HepG2 (cell line): Measurements from ENCODE around the gene GRAP. TPM values are rescaled to one million over a fixed set of nuclear protein-coding genes. Genes with fewer than 3 reads are reported as not detected.

Experiments used
- FOSL1 ChIP-seq: sonication (generic); formaldehyde crosslinking; IDR thresholded peaks from 2 replicates; pipeline ENCODE4 v1.9.0; 2021; ENCODE audit warnings: missing genetic modification reagents, borderline replicate concordance
- FOXJ3 ChIP-seq: sonication (generic); formaldehyde crosslinking; IDR thresholded peaks from 2 replicates; pipeline ENCODE4 v1.4.0; 2020; ENCODE audit warnings: missing genetic modification reagents, mild to moderate bottlenecking, borderline replicate concordance
- FOXM1 ChIP-seq: sonication (generic); formaldehyde crosslinking; IDR thresholded peaks from 2 replicates; pipeline ENCODE4 v1.5.0; 2020; ENCODE audit warnings: missing genetic modification reagents
- GLI4 ChIP-seq: sonication (generic); formaldehyde crosslinking; IDR thresholded peaks from 2 replicates; pipeline ENCODE4 v1.5.1; 2020; ENCODE audit warnings: missing genetic modification reagents, mild to moderate bottlenecking, moderate library complexity, borderline replicate concordance
- LRRFIP1 ChIP-seq: sonication (generic); formaldehyde crosslinking; conservative IDR thresholded peaks from 2 replicates; pipeline ENCODE4 v1.4.0; 2020; ENCODE audit warnings: missing genetic modification reagents
- NCOR1 ChIP-seq: fragments of 200-600 bp; sonication (generic); IDR thresholded peaks from 2 replicates; pipeline ENCODE4 v1.7.0; 2017; ENCODE audit warnings: antibody characterized with exemption, low read length, borderline replicate concordance
- NFRKB ChIP-seq: fragments of 450-650 bp; IDR thresholded peaks from 2 replicates; pipeline ENCODE4 v1.6.1; 2017
- PLSCR1 ChIP-seq: sonication (generic); formaldehyde crosslinking; IDR thresholded peaks from 2 replicates; pipeline ENCODE4 v1.5.0; 2020; ENCODE audit warnings: missing genetic modification reagents, mild to moderate bottlenecking, borderline replicate concordance
- RBFOX2 ChIP-seq: fragments of 200-400 bp; formaldehyde crosslinking; IDR thresholded peaks from 2 replicates; pipeline ENCODE4 v1.6.1; 2017; ENCODE audit warnings: low read depth, mild to moderate bottlenecking, low read length
- SALL2 ChIP-seq: sonication (generic); formaldehyde crosslinking; IDR thresholded peaks from 2 replicates; pipeline ENCODE4 v1.8.1; 2023; ENCODE audit warnings: mild to moderate bottlenecking, missing genetic modification reagents, inconsistent platforms
- SIN3A ChIP-seq: IDR thresholded peaks from 2 replicates; pipeline ENCODE4 v1.6.1; 2011; ENCODE audit warnings: low read depth, mild to moderate bottlenecking, control low read depth, low read length, borderline replicate concordance
- SRF ChIP-seq: IDR thresholded peaks from 2 replicates; pipeline ENCODE4 v1.6.1; 2011; ENCODE audit warnings: mild to moderate bottlenecking, low read depth, low read length, moderate library complexity
- SYNCRIP ChIP-seq: fragments of 200-400 bp; formaldehyde crosslinking; IDR thresholded peaks from 2 replicates; pipeline ENCODE4 v1.6.1; 2018; ENCODE audit warnings: mild to moderate bottlenecking, low read depth, low read length; ENCODE audit not compliant: insufficient read depth
- TEF ChIP-seq: sonication (generic); formaldehyde crosslinking; IDR thresholded peaks from 2 replicates; pipeline ENCODE4 v1.5.0; 2020; ENCODE audit warnings: missing genetic modification reagents
- TFAP4 ChIP-seq: sonication (generic); IDR thresholded peaks from 2 replicates; pipeline ENCODE4 v1.6.1; 2016; ENCODE audit warnings: low read depth, borderline replicate concordance
- ZFP90 ChIP-seq: sonication (generic); formaldehyde crosslinking; IDR thresholded peaks from 2 replicates; pipeline ENCODE4 v1.8.0; 2022; ENCODE audit warnings: missing genetic modification reagents, mild to moderate bottlenecking, inconsistent platforms, borderline replicate concordance
- ZIK1 ChIP-seq: sonication (generic); formaldehyde crosslinking; IDR thresholded peaks from 2 replicates; pipeline ENCODE4 v1.5.0; 2020; ENCODE audit warnings: mild to moderate bottlenecking, low read depth, missing genetic modification reagents, borderline replicate concordance
- ZMYM3 ChIP-seq: sonication (generic); formaldehyde crosslinking; IDR thresholded peaks from 2 replicates; pipeline ENCODE4 v1.5.1; 2020; ENCODE audit warnings: mild to moderate bottlenecking, missing genetic modification reagents
- ZNF350 ChIP-seq: sonication (generic); formaldehyde crosslinking; IDR thresholded peaks from 2 replicates; pipeline ENCODE4 v1.4.0; 2020; ENCODE audit warnings: mild to moderate bottlenecking, low read depth, missing genetic modification reagents, borderline replicate concordance
- ZNF569 ChIP-seq: sonication (generic); formaldehyde crosslinking; IDR thresholded peaks from 2 replicates; pipeline ENCODE4 v1.5.0; 2020; ENCODE audit warnings: mild to moderate bottlenecking, missing genetic modification reagents, moderate library complexity, borderline replicate concordance
- ZNF572 ChIP-seq: sonication (generic); formaldehyde crosslinking; IDR thresholded peaks from 2 replicates; pipeline ENCODE4 v1.5.1; 2020; ENCODE audit warnings: mild to moderate bottlenecking, missing genetic modification reagents
- ZNF775 ChIP-seq: sonication (generic); formaldehyde crosslinking; IDR thresholded peaks from 2 replicates; pipeline ENCODE4 v1.4.0; 2020; ENCODE audit warnings: missing genetic modification reagents, mild to moderate bottlenecking, moderate library complexity, borderline replicate concordance
- ZNF841 ChIP-seq: sonication (generic); formaldehyde crosslinking; IDR thresholded peaks from 2 replicates; pipeline ENCODE4 v1.8.1; 2023; ENCODE audit warnings: missing genetic modification reagents, borderline replicate concordance
- polyA plus RNA-seq, 8 experiments: library from polyadenylated mRNA; depleted of rRNA in 3 of 8; stranded (reverse) in 7 of 8; unstranded in 1 of 8; fragments of >200 nt; fragmentation: Illumina TruSeq in 4 of 8; extraction: Trizol in 4 of 8; gene quantifications; 2 replicates each; pipeline versions ENCODE4 v1.2.1 to v1.2.3, GENCODE V29; 2011 to 2016; ENCODE audit warnings: low read depth in 4 of 8, missing spikeins in 1 of 8, mixed read lengths in 1 of 8; ENCODE audit not compliant: insufficient read depth in 1 of 8
- total RNA-seq, 5 experiments: library from RNA; depleted of rRNA; stranded (reverse); fragments of >200 nt; fragmentation: Illumina TruSeq; extraction: Trizol; gene quantifications; 2 replicates each; pipeline ENCODE4 v1.2.3, GENCODE V29; 2016; ENCODE audit warnings: low read depth in 1 of 5
- TF ChIP-seq, protein P1 (sequence below): sonication (generic); formaldehyde crosslinking; IDR thresholded peaks from 2 replicates; pipeline ENCODE4 v1.4.0; 2020; ENCODE audit warnings: missing genetic modification reagents

GRAP gene
- total and polyA plus RNA-seq, 2 of the 13 experiments (the other 11 are each of a cell fraction or from before 2014, with no cell fraction given), result 0.77 to 1.7 TPM

- TF ChIP-seq LRRFIP1 (CRISPR knock-in tag) (no peak), ZNF350 (no peak), SALL2 (CRISPR knock-in tag) (no peak), ZNF569 (CRISPR knock-in tag) (no peak), ZNF572 (CRISPR knock-in tag) (no peak), SIN3A (no peak), ZNF841 (CRISPR knock-in tag) (no peak), FOXM1 (CRISPR knock-in tag) (no peak), RBFOX2 (peak; percentile 74), GLI4 (CRISPR knock-in tag) (peak; percentile 87; the same call in 1 of the 2 replicates), TEF (CRISPR knock-in tag) (no peak), ZMYM3 (CRISPR knock-in tag) (0 out of 2 replicates have a peak, but pooled peaks have one; percentile 68), NFRKB (no peak), FOSL1 (CRISPR knock-in tag) (no peak), NCOR1 (peak; percentile 55; the same call in 1 of the 2 replicates), ZFP90 (CRISPR knock-in tag) (no peak; the same call in 1 of the 2 replicates), SYNCRIP (no peak), PLSCR1 (CRISPR knock-in tag) (no peak), ZNF775 (CRISPR knock-in tag) (no peak), TFAP4 (peak; percentile 47; the same call in 1 of the 2 replicates), FOXJ3 (no peak), SRF (no peak), ZIK1 (CRISPR knock-in tag) (no peak)
- TF ChIP-seq, protein P1, sequence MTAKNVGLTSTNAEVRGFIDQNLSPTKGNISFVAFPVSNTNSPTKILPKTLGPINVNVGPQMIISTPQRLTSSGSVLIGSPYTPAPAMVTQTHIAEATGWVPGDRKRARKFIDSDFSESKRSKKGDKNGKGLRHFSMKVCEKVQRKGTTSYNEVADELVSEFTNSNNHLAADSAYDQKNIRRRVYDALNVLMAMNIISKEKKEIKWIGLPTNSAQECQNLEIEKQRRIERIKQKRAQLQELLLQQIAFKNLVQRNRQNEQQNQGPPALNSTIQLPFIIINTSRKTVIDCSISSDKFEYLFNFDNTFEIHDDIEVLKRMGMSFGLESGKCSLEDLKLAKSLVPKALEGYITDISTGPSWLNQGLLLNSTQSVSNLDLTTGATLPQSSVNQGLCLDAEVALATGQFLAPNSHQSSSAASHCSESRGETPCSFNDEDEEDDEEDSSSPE (CRISPR knock-in tag), result peak; percentile 67; the same call in 1 of the 2 replicates
Observed at GRCh38 chr17:18981642-18982424, 64.9 kb downstream of the GRAP start (continued).
